T-helper 2 cell treated with Interferon-gamma antibody and Interleukin-4, amounts not matched to agents 5 μg/mL and 100 μg/mL, for 36 hours (primary cell): Measurements from ENCODE around the gene HELT.

Experiments
- DNase-seq: peaks from one replicate; pipeline ENCODE4 v3.0.0; 2021; ENCODE audit warnings: low spot score
- H3K27ac Mint-ChIP-seq: one replicate; pipeline ENCODE4 v1.8.0; 2021; ENCODE audit warnings: mild to moderate bottlenecking, mixed read lengths
- H3K27me3 Mint-ChIP-seq: one replicate; pipeline ENCODE4 v1.8.0; 2021; ENCODE audit warnings: low read depth, mixed read lengths
- H3K36me3 Mint-ChIP-seq: one replicate; pipeline ENCODE4 v1.8.0; 2021; ENCODE audit warnings: low read depth, mixed read lengths
- H3K4me1 Mint-ChIP-seq: one replicate; pipeline ENCODE4 v1.8.0; 2021; ENCODE audit warnings: low read depth, mixed read lengths
- H3K4me3 Mint-ChIP-seq: one replicate; pipeline ENCODE4 v1.8.0; 2022; ENCODE audit warnings: mild to moderate bottlenecking, moderate library complexity, mixed read lengths
- H3K9me3 Mint-ChIP-seq: one replicate; pipeline ENCODE4 v1.8.0; 2021; ENCODE audit warnings: mixed read lengths

HELT gene

GRCh38 chr4:185016101-185016940, 2.0 kb upstream of the HELT start:
- Mint-ChIP-seq H3K27me3 (peaks cover 86% of the 10 kb centered on the region), H3K4me1 (no peaks in the 10 kb centered on the region), H3K36me3 (no peaks in the 10 kb centered on the region), H3K27ac (no peak overlapping the region), H3K4me3 (no peak overlapping the region), H3K9me3 (no peaks in the 10 kb centered on the region)
- no peak for DNase-seq

GRCh38 chr4:185016946-185017758, 1.1 kb upstream of the HELT start:
- Mint-ChIP-seq H3K27me3 (peaks cover 86% of the 10 kb centered on the region), H3K36me3 (no peaks in the 10 kb centered on the region), H3K9me3 (no peaks in the 10 kb centered on the region), H3K4me1 (no peaks in the 10 kb centered on the region), H3K27ac (no peak overlapping the region), H3K4me3 (no peak overlapping the region)
- DNase-seq, result no peak

GRCh38 chr4:185018834-185019455, 655 bp downstream of the HELT start:
- H3K36me3 Mint-ChIP-seq, result no peaks in the 10 kb centered on the region
- no peaks in the 10 kb centered on the region for H3K4me1 Mint-ChIP-seq
- peaks cover 90% of the 10 kb centered on the region for H3K27me3 Mint-ChIP-seq
- DNase-seq, result no peak
- H3K4me3 Mint-ChIP-seq, result no peak overlapping the region
- H3K9me3 Mint-ChIP-seq, result no peaks in the 10 kb centered on the region
- H3K27ac Mint-ChIP-seq, result no peak overlapping the region

GRCh38 chr4:185019456-185020292, 1.4 kb downstream of the HELT start:
- H3K4me1 Mint-ChIP-seq, result no peaks in the 10 kb centered on the region
- no peaks in the 10 kb centered on the region for H3K36me3 Mint-ChIP-seq

GRCh38 chr4:185020293-185020808, 2.1 kb downstream of the HELT start:
- H3K36me3 Mint-ChIP-seq, result no peaks in the 10 kb centered on the region
- no peak for DNase-seq
- no peak overlapping the region for H3K27ac Mint-ChIP-seq

More at GRCh38 chr4:185019456-185020292, 1.4 kb downstream of the HELT start:
- no peak for DNase-seq
- no peak overlapping the region for H3K27ac Mint-ChIP-seq
- H3K9me3 Mint-ChIP-seq, result no peaks in the 10 kb centered on the region
- peaks cover 90% of the 10 kb centered on the region for H3K27me3 Mint-ChIP-seq
- no peak overlapping the region for H3K4me3 Mint-ChIP-seq

GRCh38 chr4:185020863-185021761, 2.8 kb downstream of the HELT start:
- Mint-ChIP-seq H3K36me3 (no peaks in the 10 kb centered on the region), H3K27ac (no peak overlapping the region), H3K27me3 (peaks cover 85% of the 10 kb centered on the region), H3K9me3 (no peaks in the 10 kb centered on the region), H3K4me3 (no peak overlapping the region), H3K4me1 (no peaks in the 10 kb centered on the region)
- no peak for DNase-seq

More at GRCh38 chr4:185020293-185020808, 2.1 kb downstream of the HELT start:
- no peaks in the 10 kb centered on the region for H3K4me1 Mint-ChIP-seq
- H3K27me3 Mint-ChIP-seq, result peaks cover 90% of the 10 kb centered on the region
- no peak overlapping the region for H3K4me3 Mint-ChIP-seq
- no peaks in the 10 kb centered on the region for H3K9me3 Mint-ChIP-seq

- DNase-seq, result no peak
- Mint-ChIP-seq H3K27ac (no peak overlapping the region), H3K27me3 (peaks cover 79% of the 10 kb centered on the region), H3K4me1 (no peaks in the 10 kb centered on the region), H3K36me3 (no peaks in the 10 kb centered on the region), H3K9me3 (no peaks in the 10 kb centered on the region), H3K4me3 (no peak overlapping the region)
Measured at GRCh38 chr4:185023471-185023870, 5.2 kb downstream of the HELT start.

- DNase-seq, result no peak
- H3K27ac Mint-ChIP-seq, result no peak overlapping the region
- H3K9me3 Mint-ChIP-seq, result no peaks in the 10 kb centered on the region
- H3K4me1 Mint-ChIP-seq, result no peaks in the 10 kb centered on the region
- peaks cover 65% of the 10 kb centered on the region for H3K27me3 Mint-ChIP-seq
- no peaks in the 10 kb centered on the region for H3K36me3 Mint-ChIP-seq
- H3K4me3 Mint-ChIP-seq, result no peak overlapping the region
Measured at GRCh38 chr4:185028625-185029024, 10.3 kb downstream of the HELT start.

GRCh38 chr4:185031611-185032010, 13.3 kb downstream of the HELT start:
- no peak for DNase-seq
- no peak overlapping the region for H3K27ac Mint-ChIP-seq
- no peak overlapping the region for H3K4me3 Mint-ChIP-seq
- no peaks in the 10 kb centered on the region for H3K9me3 Mint-ChIP-seq
- H3K36me3 Mint-ChIP-seq, result no peaks in the 10 kb centered on the region
- no peaks in the 10 kb centered on the region for H3K4me1 Mint-ChIP-seq
- peaks cover 48% of the 10 kb centered on the region for H3K27me3 Mint-ChIP-seq

GRCh38 chr4:185033072-185033471, 14.8 kb downstream of the HELT start:
- Mint-ChIP-seq H3K4me1 (no peaks in the 10 kb centered on the region), H3K27ac (no peak overlapping the region), H3K27me3 (peaks cover 44% of the 10 kb centered on the region), H3K36me3 (no peaks in the 10 kb centered on the region), H3K9me3 (no peaks in the 10 kb centered on the region), H3K4me3 (no peak overlapping the region)
- DNase-seq, result no peak

GRCh38 chr4:185033950-185034349, 15.7 kb downstream of the HELT start:
- no peaks in the 10 kb centered on the region for H3K36me3 Mint-ChIP-seq
- H3K27me3 Mint-ChIP-seq, result peaks cover 40% of the 10 kb centered on the region
- H3K9me3 Mint-ChIP-seq, result no peaks in the 10 kb centered on the region
- DNase-seq, result no peak
- H3K4me3 Mint-ChIP-seq, result no peak overlapping the region
- H3K27ac Mint-ChIP-seq, result no peak overlapping the region
- no peaks in the 10 kb centered on the region for H3K4me1 Mint-ChIP-seq

GRCh38 chr4:185035284-185035683, 17.0 kb downstream of the HELT start:
- no peak for DNase-seq
- peaks cover 6% of the 10 kb centered on the region for H3K4me1 Mint-ChIP-seq
- H3K27me3 Mint-ChIP-seq, result peaks cover 33% of the 10 kb centered on the region
- H3K4me3 Mint-ChIP-seq, result no peak overlapping the region
- no peaks in the 10 kb centered on the region for H3K36me3 Mint-ChIP-seq
- no peak overlapping the region for H3K27ac Mint-ChIP-seq
- no peaks in the 10 kb centered on the region for H3K9me3 Mint-ChIP-seq
